ENCODE data around the gene KLHDC10. TPM values are rescaled to one million over a fixed set of nuclear protein-coding genes. Genes with fewer than 3 reads are reported as not detected.

KLHDC10 gene
- total and polyA plus RNA-seq, 2 of the 13 experiments (the other 11 are each of a cell fraction or from before 2014, with no cell fraction given) = 11.9 to 21.6 TPM

GRCh38 chr7:130087364-130087763 is 17.0 kb downstream of the KLHDC10 start:
- no peak overlapping the region for H3K27ac ChIP-seq (ENCODE audit: extremely low read length, insufficient read depth, low read length)
- H3K79me2 ChIP-seq (ENCODE audit: insufficient read depth, low read length) = peaks cover 38% of the 10 kb centered on the region
- 100% methylated on average over 1 of the region's 1 CpG for whole genome bisulfite sequencing (ENCODE audit: low lambda C conversion rate)
- ChIA-PET CTCF (ENCODE audit: low intra/inter-chr PET ratio, low total read pairs) (no interaction called here), POLR2A (interaction anchor here (1.2 kb wide), 1 partner anchor 18 kb away, joined by 4 read pairs; the partner anchor contains the start of gene KLHDC10)
- intact Hi-C loops (cut with micrococcal nuclease; ENCODE audit: unreplicated experiment) = no loop called here
- ATAC-seq = no peak
- no peak overlapping the region for H3K4me2 ChIP-seq (ENCODE audit: low read depth, low read length)
- in situ Hi-C loops (cut with HindIII; ENCODE audit: extremely low pct_ligation_motif_present, low pct_unique_long_range_greater_than_20kb) = no loop called here
- no peak overlapping the region for H3K4me3 ChIP-seq (replicated peaks in 1 of 3; ENCODE audit: insufficient read depth in 1 of 3, low read depth in 2 of 3, low read length in 3 of 3)
- no peak for FAIRE-seq
- peaks cover 3% of the 10 kb centered on the region; the same call in 1 of the 2 replicates for H4K20me1 ChIP-seq (ENCODE audit: insufficient read depth, low read length)
- H3K36me3 ChIP-seq (replicated peaks in 1 of 2; ENCODE audit: control insufficient read depth in 1 of 2, insufficient read depth in 2 of 2, low read length in 2 of 2) = no peaks in the 10 kb centered on the region; a peak in 1 of 5 replicates
- H3K9me3 ChIP-seq (ENCODE audit: low read length) = no peaks in the 10 kb centered on the region
- no peak for DNase-seq (ENCODE audit: low spot score)
- peaks cover 5% of the 10 kb centered on the region; the same call in 1 of the 2 replicates for H3K4me1 ChIP-seq (ENCODE audit: insufficient read depth, low read length)
- H3K9ac ChIP-seq (ENCODE audit: insufficient read depth, low read depth, low read length) = no peak overlapping the region
- no peak for TF ChIP-seq NFIB (CRISPR knock-in tag; IDR thresholded peaks at IDR 0.05; ENCODE audit: borderline replicate concordance)
- no peak overlapping the region for H2AFZ ChIP-seq (ENCODE audit: low read length)
- no peaks in the 10 kb centered on the region for H3K27me3 ChIP-seq (ENCODE audit: control insufficient read depth in 1 of 2, insufficient read depth in 2 of 2, low read length in 2 of 2)
- BruUV-seq (replicated peaks) = no TSS peak

- intact Hi-C loops (cut with micrococcal nuclease; ENCODE audit: unreplicated experiment) = no loop called here
- in situ Hi-C loops (cut with HindIII; ENCODE audit: extremely low pct_ligation_motif_present, low pct_unique_long_range_greater_than_20kb) = no loop called here
- FAIRE-seq (no peak), ATAC-seq (no peak), DNase-seq (ENCODE audit: low spot score) (no peak)
- WGBS (ENCODE audit: low lambda C conversion rate) = 72% methylated on average over 4 of the region's 4 CpGs
- no peak overlapping the region for H3K9ac ChIP-seq (ENCODE audit: insufficient read depth, low read depth, low read length)
- no peak overlapping the region for H2AFZ ChIP-seq (ENCODE audit: low read length)
- no peak overlapping the region for H3K4me3 ChIP-seq (replicated peaks in 1 of 3; ENCODE audit: insufficient read depth in 1 of 3, low read depth in 2 of 3, low read length in 3 of 3)
- TF ChIP-seq ZFP41 (CRISPR knock-in tag; IDR thresholded peaks at IDR 0.05; ENCODE audit: borderline replicate concordance) (no peak), ESRRA (CRISPR knock-in tag; IDR thresholded peaks at IDR 0.05; ENCODE audit: low read depth) (no peak), SP140L (CRISPR knock-in tag; IDR thresholded peaks at IDR 0.05; ENCODE audit: borderline replicate concordance) (no peak), IRF9 (CRISPR knock-in tag; IDR thresholded peaks at IDR 0.05; ENCODE audit: borderline replicate concordance) (no peak), TP53 (CRISPR knock-in tag; conservative IDR thresholded peaks at IDR 0.05) (no peak), ZNF550 (CRISPR knock-in tag; IDR thresholded peaks at IDR 0.05; ENCODE audit: borderline replicate concordance) (no peak), RBM39 (IDR thresholded peaks at IDR 0.05; ENCODE audit: low read depth, low read length, poor library complexity, severe bottlenecking) (no peak), HDAC1 (CRISPR knock-in tag; IDR thresholded peaks at IDR 0.05) (no peak), ZNF570 (CRISPR knock-in tag; IDR thresholded peaks at IDR 0.05; ENCODE audit: borderline replicate concordance) (no peak), GABPA (IDR thresholded peaks at IDR 0.05; ENCODE audit: low read depth, low read length) (no peak), GABPA (CRISPR knock-in tag; IDR thresholded peaks at IDR 0.05; ENCODE audit: low read depth) (no peak)
- no peaks in the 10 kb centered on the region for H3K27me3 ChIP-seq (ENCODE audit: control insufficient read depth in 1 of 2, insufficient read depth in 2 of 2, low read length in 2 of 2)
- POLR2A ChIA-PET = no interaction called here
- H3K27ac ChIP-seq (ENCODE audit: extremely low read length, insufficient read depth, low read length) = no peak overlapping the region
- no peak overlapping the region for H3K4me2 ChIP-seq (ENCODE audit: low read depth, low read length)
- no peaks in the 10 kb centered on the region for H3K4me1 ChIP-seq (ENCODE audit: insufficient read depth, low read length)
- no peaks in the 10 kb centered on the region for H4K20me1 ChIP-seq (ENCODE audit: insufficient read depth, low read length)
- no TSS peak for BruUV-seq (replicated peaks)
- peaks cover 26% of the 10 kb centered on the region for H3K79me2 ChIP-seq (ENCODE audit: insufficient read depth, low read length)
- CTCF ChIA-PET (ENCODE audit: low intra/inter-chr PET ratio, low total read pairs) = no interaction called here
- no peaks in the 10 kb centered on the region for H3K9me3 ChIP-seq (ENCODE audit: low read length)
- no peaks in the 10 kb centered on the region for H3K36me3 ChIP-seq (replicated peaks in 1 of 2; ENCODE audit: control insufficient read depth in 1 of 2, insufficient read depth in 2 of 2, low read length in 2 of 2)
Observed at GRCh38 chr7:130090745-130091532, 20.6 kb downstream of the KLHDC10 start.
